H1 (cell line): ENCODE data around the gene COL26A1. TPM values are rescaled to one million over a fixed set of nuclear protein-coding genes. Genes with fewer than 3 reads are reported as not detected.

Experiments
- CBX5 ChIP-seq: fragments of 300-800, 300-1000 bp; sonication (generic); IDR thresholded peaks from 2 replicates; pipeline ENCODE4 v1.7.1; 2016; ENCODE audit warnings: antibody characterized with exemption, low read length, low read depth
- CEBPB ChIP-seq: IDR thresholded peaks from 2 replicates; pipeline ENCODE4 v1.6.1; 2012; ENCODE audit warnings: low read depth, low read length
- CHD7 ChIP-seq: fragments of 300-600 bp; sonication (generic); IDR thresholded peaks from 2 replicates; pipeline ENCODE4 v1.7.1; 2012; ENCODE audit warnings: low read length, moderate library complexity, mild to moderate bottlenecking, inconsistent platforms; ENCODE audit not compliant: insufficient replicate concordance
- CTBP2 ChIP-seq: IDR thresholded peaks from 2 replicates; pipeline ENCODE4 v1.7.0; 2011; ENCODE audit warnings: borderline replicate concordance, mild to moderate bottlenecking, moderate library complexity, mixed read lengths, low read length; ENCODE audit not compliant: insufficient read depth, insufficient read length
- MAX ChIP-seq: IDR thresholded peaks from 2 replicates; pipeline ENCODE4 v1.6.1; 2012; ENCODE audit warnings: inconsistent platforms
- SRF ChIP-seq: IDR thresholded peaks from 2 replicates; pipeline ENCODE4 v1.6.1; 2011; ENCODE audit warnings: mild to moderate bottlenecking, low read depth, low read length, moderate library complexity
- SUZ12 ChIP-seq: fragments of 200-600 bp; sonication (generic); IDR thresholded peaks from 2 replicates; pipeline ENCODE4 v1.6.1; 2012; ENCODE audit warnings: mild to moderate bottlenecking, inconsistent platforms, low read length, moderate library complexity, mixed read lengths
- polyA plus RNA-seq, 7 experiments: library from polyadenylated mRNA; depleted of rRNA in 3 of 7; stranded (reverse) in 5 of 7; unstranded in 2 of 7; fragments of >200 nt in 5 of 7; fragments of 200-250 nt in 2 of 7; gene quantifications; 1 replicate in 5 of 7; 2 replicates in 1 of 7; 4 replicates in 1 of 7; pipeline versions ENCODE4 v1.2.1 to v1.2.3, GENCODE V29; 2011 to 2013; ENCODE audit warnings: missing spikeins in 2 of 7, mixed read lengths in 2 of 7
- total RNA-seq: library from RNA; stranded (reverse); fragmentation: NEBNext Ultra II Directional; extraction: Animal tissue kit (Norgen Biotek cat#: 25700); gene quantifications from 2 replicates; pipeline ENCODE4 v1.2.1, GENCODE V29; 2021

Gene COL26A1
- total and polyA plus RNA-seq, 2 of the 8 experiments (the other 6 are each of a cell fraction or from before 2014, with no cell fraction given), result 51.1 to 68.8 TPM

GRCh38 chr7:101560856-101561255, 198.2 kb downstream of the COL26A1 start (continued):
- TF ChIP-seq CHD7 (no peak), SUZ12 (no peak), SRF (no peak), CEBPB (no peak), CBX5 (no peak), MAX (no peak), CTBP2 (no peak)
